OCI-LY1 (cell line): ENCODE measurements around the gene IL1RAPL2.

ENCODE experiments used
- CTCF ChIP-seq: fragments of 200-600 bp; sonication (generic), shearing (Covaris generic); IDR thresholded peaks from 2 replicates; pipeline ENCODE4 v1.5.1; 2017; ENCODE audit warnings: mild to moderate bottlenecking, antibody characterized with exemption, low read length, moderate library complexity, mixed read lengths
- EZH2 ChIP-seq: fragments of 200-600 bp; sonication (generic), shearing (Covaris generic); IDR thresholded peaks from 2 replicates; pipeline ENCODE4 v1.8.0; 2017; ENCODE audit warnings: borderline replicate concordance, mixed run types, mild to moderate bottlenecking, antibody characterized with exemption, low read length, moderate library complexity, mixed read lengths

GRCh38 chrX:104789784-104790183, 223.8 kb downstream of the IL1RAPL2 start:
- TF ChIP-seq CTCF = no peak
- no peak for TF ChIP-seq EZH2
